NB4 (cell line): ENCODE measurements around the gene YEATS4.

Experiments used
- CTCF ChIP-seq: IDR thresholded peaks from one replicate; pipeline ENCODE4 v1.5.1; 2012; ENCODE audit warnings: low read depth, low read length
- MAX ChIP-seq: IDR thresholded peaks from 2 replicates; pipeline ENCODE4 v1.6.1; 2011; ENCODE audit warnings: low read depth, low read length
- POLR2A ChIP-seq: IDR thresholded peaks from 2 replicates; pipeline ENCODE4 v1.6.1; 2011; ENCODE audit warnings: mild to moderate bottlenecking; ENCODE audit not compliant: insufficient read length; ENCODE audit errors: extremely low read depth

GRCh38 chr12:69313209-69313608 is 46.3 kb upstream of the YEATS4 start:
- TF ChIP-seq CTCF (no peak), POLR2A (no peak), MAX (no peak)
